Naive thymus-derived CD8-positive, alpha-beta T cell (primary cell): ENCODE data around the gene TTC39B. TPM values are rescaled to one million over a fixed set of nuclear protein-coding genes. Genes with fewer than 3 reads are reported as not detected.

Source experiments
- ATAC-seq, 2 donors: fragments of 150-1000 bp; cut with Tn5 transposase in 1 of 2; sonication (Bioruptor Pico), chemical (Tn5 transposase) in 1 of 2; 1 replicate in 1 of 2; 2 replicates in 1 of 2; pipeline ENCODE4 v1.10.0; 2021; ENCODE audit warnings: mild to moderate bottlenecking in 2 of 2, moderate library complexity in 2 of 2
- POLR2A ChIA-PET: fragments of 350-600 bp; sonication (Branson Sonifier 250); formaldehyde crosslinking; loops from one replicate; lab custom pipeline; 2021; ENCODE audit warnings: antibody characterized with exemption; lab: Charles Lee
- DNase-seq, 10 donors: peaks; one replicate each; pipeline versions ENCODE4 v3.0.0 to v3.0.0-alpha.2; 2020 to 2022
- H3K27ac Mint-ChIP-seq, 10 donors: one replicate each; pipeline ENCODE4 v1.8.0; 2020 to 2022; ENCODE audit warnings: mild to moderate bottlenecking in 10 of 10, mixed read lengths in 10 of 10, moderate library complexity in 4 of 10, inconsistent platforms in 1 of 10
- H3K27me3 Mint-ChIP-seq, 5 donors: one replicate each; pipeline ENCODE4 v1.8.0; 2021 to 2022; ENCODE audit warnings: mixed read lengths in 5 of 5
- H3K36me3 Mint-ChIP-seq, 3 donors: one replicate each; pipeline ENCODE4 v1.8.0; 2020 to 2022; ENCODE audit warnings: mixed read lengths in 3 of 3, mild to moderate bottlenecking in 2 of 3, inconsistent platforms in 1 of 3
- H3K4me1 Mint-ChIP-seq, 4 donors: one replicate each; pipeline ENCODE4 v1.8.0; 2021 to 2022; ENCODE audit warnings: mixed read lengths in 4 of 4
- H3K4me3 Mint-ChIP-seq, 10 donors: one replicate each; pipeline ENCODE4 v1.8.0; 2020 to 2022; ENCODE audit warnings: mild to moderate bottlenecking in 10 of 10, mixed read lengths in 10 of 10, moderate library complexity in 6 of 10, inconsistent platforms in 1 of 10
- H3K9me3 Mint-ChIP-seq, 9 donors: one replicate each; pipeline ENCODE4 v1.8.0; 2020 to 2022; ENCODE audit warnings: mixed read lengths in 9 of 9, mild to moderate bottlenecking in 3 of 9, inconsistent platforms in 1 of 9, moderate library complexity in 1 of 9
- polyA plus RNA-seq, 3 donors: library from polyadenylated mRNA; unstranded; fragments of 300-500 nt; fragmentation: Illumina TruSeq; gene quantifications; one replicate each; pipeline ENCODE4 v1.2.3, GENCODE V29; 2021
- total RNA-seq, 8 experiments: library from RNA in 2 of 8; stranded (reverse) in 2 of 8; gene quantifications; one replicate each; pipeline ENCODE4 v1.2.3 and lab custom pipeline; 2021 to 2026

TTC39B gene
- total RNA-seq (10 to 100 TPM; 43.9 to 44.8 TPM), polyA plus RNA-seq (10 to 100 TPM in 2 of 3 donors, 1 to 10 TPM in 1; 4.5 to 13.0 (median 10.1) TPM), total RNA-seq (lab: John Stamatoyannopoulos, UW) (23.0 to 122 (median 108) reads per million in 6 experiments)

DNA sequence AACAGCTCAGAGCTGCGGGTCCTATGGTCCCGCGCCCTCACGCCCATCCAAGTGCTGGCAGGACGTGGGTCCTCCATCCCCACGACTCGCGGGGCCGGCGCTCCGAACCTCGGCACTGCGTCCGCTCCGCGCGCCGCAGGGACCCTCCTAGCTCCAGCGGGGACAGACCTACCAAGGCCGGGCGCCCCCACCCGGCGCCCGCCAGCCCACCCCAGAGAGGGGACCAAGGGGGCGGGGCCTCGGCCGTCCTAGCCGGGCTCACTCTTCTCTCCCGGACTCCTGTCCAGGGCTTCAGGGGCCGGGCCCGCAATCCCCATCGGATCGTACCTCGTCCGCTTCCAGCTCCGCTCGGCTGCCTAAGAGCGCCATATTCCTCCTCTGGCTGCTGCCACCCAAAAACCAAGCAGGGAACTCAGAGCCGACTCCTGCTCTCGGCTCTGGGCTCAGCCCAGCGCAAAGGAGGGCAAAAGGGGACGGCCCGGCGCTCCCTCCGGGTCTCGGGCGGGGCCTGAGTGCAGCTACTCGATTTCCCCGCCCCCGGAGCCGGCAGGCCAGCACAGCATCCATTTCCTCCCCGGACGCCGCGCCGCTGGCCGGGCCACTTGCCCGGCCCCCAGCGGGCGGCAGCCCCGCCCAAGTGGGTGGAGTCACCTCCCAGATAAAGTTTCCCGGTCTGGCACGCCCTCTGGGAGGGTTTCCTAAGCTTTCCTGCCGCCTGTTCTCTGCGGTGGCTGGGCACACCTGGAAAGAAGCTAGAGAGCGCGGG, at the start of gene TTC39B:
TTC39B (minus strand) TSS at position 460 of the 766 bp plus-strand sequence; CDS start at position 369, 91 bp downstream.
- H3K9me3 Mint-ChIP-seq, result no peaks in the 10 kb centered on the region
- peak; percentile 68 to 77 for ATAC-seq
- peak within 1 kb of the TSS; percentile 95 to 100 (median 97) for H3K4me3 Mint-ChIP-seq
- peak; percentile 44 to 82 (median 64) for DNase-seq
- POLR2A ChIA-PET, result interaction anchor here (0.6 to 8.9 kb wide), 11 partner anchors 11 to 205 kb away, joined by 3 to 129 read pairs (median 3); partner anchors contain the start of genes PSIP1 and SNAPC3
- H3K4me1 Mint-ChIP-seq, result peaks cover 21 to 64% (median 62%) of the 10 kb centered on the region in 4 donors
- peak within 1 kb of the TSS; percentile 90 to 97 (median 96) for H3K27ac Mint-ChIP-seq
- H3K36me3 Mint-ChIP-seq, result peaks cover 0 to 4% (median 0%) of the 10 kb centered on the region in 3 donors
- no peaks in the 10 kb centered on the region for H3K27me3 Mint-ChIP-seq

DNA sequence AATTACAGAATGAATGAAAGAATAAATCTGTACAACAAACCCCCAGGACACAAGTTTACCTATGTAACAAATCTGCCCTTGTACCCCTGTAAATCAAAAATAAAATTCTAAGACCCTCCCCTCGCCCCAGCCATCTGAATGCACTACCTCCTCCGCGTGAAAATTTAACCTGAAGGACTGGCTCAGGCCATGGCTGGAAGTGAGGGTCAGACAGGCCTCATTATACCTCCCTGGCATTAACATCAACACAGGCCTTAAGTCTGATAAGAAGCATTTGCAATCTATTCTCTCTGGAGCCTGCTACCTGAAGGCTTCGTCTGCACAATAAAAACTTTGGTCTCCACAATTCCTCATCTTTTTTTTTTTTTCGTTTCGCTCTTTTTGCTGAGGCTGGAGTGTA, 48.7 kb upstream of the TTC39B start:
- Mint-ChIP-seq H3K9me3 (no peaks in the 10 kb centered on the region), H3K4me1 (peaks cover 13 to 37% (median 33%) of the 10 kb centered on the region in 4 donors), H3K27ac (peak overlapping the region in 4 of 10 donors; percentile 34 to 82 (median 62)), H3K27me3 (no peaks in the 10 kb centered on the region), H3K4me3 (no peak overlapping the region), H3K36me3 (no peaks in the 10 kb centered on the region)
- no peak for ATAC-seq
- no peak for DNase-seq
- POLR2A ChIA-PET, result interaction anchor here (0.8 to 1.3 kb wide), 2 partner anchors 45 to 155 kb away, joined by 3 read pairs; partner anchors contain the start of gene PSIP1

DNA sequence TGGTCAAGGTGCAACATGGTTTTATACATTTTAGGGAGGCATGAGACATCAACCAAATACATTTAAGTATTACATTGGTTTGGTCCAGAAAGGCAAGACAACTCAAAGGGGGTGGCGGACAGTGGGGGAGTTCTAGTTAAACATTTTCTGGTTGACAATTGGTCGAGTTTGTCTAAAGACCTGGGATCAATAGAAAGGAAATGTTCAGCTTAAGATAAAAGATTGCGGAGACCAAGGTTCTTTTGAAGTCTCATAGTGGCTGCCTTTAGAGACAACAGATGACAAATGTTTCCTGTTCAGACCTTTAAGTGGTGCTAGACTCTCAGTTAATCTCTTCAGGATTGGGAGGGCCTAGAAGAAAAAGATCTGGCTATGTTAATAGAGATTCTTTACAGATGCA, 47.7 kb upstream of the TTC39B start:
- H3K27ac Mint-ChIP-seq, result peak overlapping the region in 9 of 10 donors; percentile 5 to 90 (median 60)
- no peaks in the 10 kb centered on the region for H3K9me3 Mint-ChIP-seq
- DNase-seq, result peak in 5 of 10 donors; percentile 19 to 68 (median 47)
- ATAC-seq, result peak; percentile 41 to 67
- POLR2A ChIA-PET, result interaction anchor here (1.2 to 1.3 kb wide), 2 partner anchors 44 to 55 kb away, joined by 3 read pairs; no protein-coding TSS in a partner anchor
- no peaks in the 10 kb centered on the region for H3K27me3 Mint-ChIP-seq
- H3K36me3 Mint-ChIP-seq, result no peaks in the 10 kb centered on the region
- H3K4me3 Mint-ChIP-seq, result peak overlapping the region in 6 of 10 donors; percentile 14 to 49 (median 24)
- H3K4me1 Mint-ChIP-seq, result peaks cover 13 to 46% (median 40%) of the 10 kb centered on the region in 4 donors

DNA sequence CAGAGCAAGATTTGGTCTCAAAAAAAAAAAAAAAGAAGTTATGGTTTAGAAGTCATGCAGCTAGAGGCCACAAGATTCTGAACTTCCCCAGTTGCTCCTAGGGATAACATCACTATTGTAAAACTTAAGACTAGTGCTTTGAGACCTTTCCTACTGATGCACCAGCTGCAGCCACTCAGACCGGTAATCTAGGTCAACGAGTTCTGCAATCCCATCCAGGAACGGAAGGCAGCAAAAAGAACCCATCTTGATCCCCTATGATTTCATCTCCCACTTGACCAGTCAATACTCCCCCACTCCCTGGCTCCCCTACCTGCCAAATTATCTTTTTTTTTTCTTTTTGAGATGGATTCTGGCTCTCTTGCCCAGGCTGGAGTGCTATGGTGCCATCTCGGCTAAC, 46.9 kb upstream of the TTC39B start:
- Mint-ChIP-seq H3K4me3 (no peak overlapping the region), H3K27me3 (no peaks in the 10 kb centered on the region), H3K36me3 (no peaks in the 10 kb centered on the region), H3K9me3 (no peaks in the 10 kb centered on the region), H3K27ac (peak overlapping the region in 1 of 10 donors; percentile 68), H3K4me1 (peaks cover 13 to 47% (median 41%) of the 10 kb centered on the region in 4 donors)
- no peak for DNase-seq
- no peak for ATAC-seq
- POLR2A ChIA-PET, result interaction anchor here (0.6 to 1.2 kb wide), 4 partner anchors 28 to 189 kb away, joined by 3 to 4 read pairs (median 3); partner anchors contain the start of gene PSIP1

DNA sequence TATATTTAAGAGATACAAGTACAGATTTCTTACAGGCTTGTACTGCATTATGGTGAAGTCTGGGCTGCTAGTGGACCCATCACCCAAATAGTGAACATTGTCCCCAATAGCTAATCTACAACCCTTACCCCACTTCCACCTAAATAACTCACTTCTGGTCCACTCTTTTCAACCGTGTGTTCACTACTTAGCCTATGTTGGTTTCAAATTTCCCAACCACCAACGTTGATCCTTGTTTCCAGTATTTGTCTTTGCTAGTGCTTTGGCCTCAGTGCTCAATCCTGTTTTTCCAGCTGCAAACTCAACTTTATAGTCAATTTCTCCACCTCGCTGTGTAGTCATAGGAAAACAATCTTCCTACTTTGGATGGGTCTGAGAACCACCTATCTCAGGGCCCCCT, 45.3 kb upstream of the TTC39B start:
- H3K27ac Mint-ChIP-seq, result peak overlapping the region in 4 of 10 donors; percentile 16 to 64 (median 46)
- POLR2A ChIA-PET, result interaction anchor here (1.1 kb wide), 2 partner anchors 42 to 45 kb away, joined by 3 read pairs; partner anchors contain the start of gene TTC39B

DNA sequence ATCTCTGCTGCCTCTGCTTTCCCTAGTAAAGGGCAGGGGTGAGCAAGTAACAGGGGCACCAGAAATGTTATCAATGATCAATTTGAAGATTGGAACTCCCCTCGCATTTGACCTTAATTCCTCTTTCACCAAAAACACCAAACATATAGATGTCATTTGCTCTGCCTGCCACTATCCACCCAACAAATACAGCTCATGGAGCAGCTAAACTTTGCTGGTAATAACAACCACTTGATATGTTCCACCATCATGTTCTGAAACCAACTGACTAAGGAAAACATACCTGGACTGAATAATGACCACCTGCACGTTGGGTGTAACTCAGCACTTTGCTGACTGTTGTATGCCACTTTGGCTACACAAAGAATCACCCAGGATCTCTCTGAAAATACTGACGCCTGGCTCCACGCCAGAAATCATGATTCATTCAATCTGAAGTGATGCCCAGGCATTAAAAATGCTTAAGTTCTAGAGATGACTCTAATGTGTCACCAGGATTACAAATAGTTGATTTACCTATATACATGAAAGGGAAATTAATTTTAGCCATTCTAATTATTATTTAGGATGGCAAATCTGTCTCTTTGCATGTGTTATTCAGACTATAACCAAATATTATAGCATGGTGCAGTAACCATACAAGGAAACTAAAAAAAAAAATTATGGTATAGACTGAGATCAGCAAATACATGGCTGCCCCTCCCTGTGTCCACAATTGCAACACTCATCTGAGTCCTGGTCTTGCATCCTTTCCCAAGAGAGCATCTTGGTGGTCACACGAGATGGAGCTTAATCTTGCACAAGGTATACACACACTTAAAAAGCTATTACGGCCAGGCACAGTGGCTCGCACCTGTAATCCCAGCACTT, 43.1 kb upstream of the TTC39B start:
- DNase-seq (peak in 1 of 10 donors; percentile 16), ATAC-seq (no peak)
- H3K4me1 Mint-ChIP-seq, result peaks cover 11 to 30% (median 25%) of the 10 kb centered on the region in 4 donors
- H3K36me3 Mint-ChIP-seq, result no peaks in the 10 kb centered on the region
- peak overlapping the region in 1 of 10 donors; percentile 41 for H3K4me3 Mint-ChIP-seq
- H3K27me3 Mint-ChIP-seq, result no peaks in the 10 kb centered on the region
- peak overlapping the region in 3 of 10 donors; percentile 8 to 63 (median 29) for H3K27ac Mint-ChIP-seq
- POLR2A ChIA-PET, result interaction anchor here (0.5 to 1.0 kb wide), 5 partner anchors 43 to 196 kb away, joined by 3 to 5 read pairs (median 4); partner anchors contain the start of genes PSIP1 and TTC39B
- H3K9me3 Mint-ChIP-seq, result no peaks in the 10 kb centered on the region

More for the DNA sequence above, 45.3 kb upstream of the TTC39B start:
- no peaks in the 10 kb centered on the region for H3K9me3 Mint-ChIP-seq
- H3K27me3 Mint-ChIP-seq, result no peaks in the 10 kb centered on the region
- H3K4me1 Mint-ChIP-seq, result peaks cover 13 to 47% (median 39%) of the 10 kb centered on the region in 4 donors
- no peak for DNase-seq
- ATAC-seq, result no peak
- no peaks in the 10 kb centered on the region for H3K36me3 Mint-ChIP-seq
- no peak overlapping the region for H3K4me3 Mint-ChIP-seq

DNA sequence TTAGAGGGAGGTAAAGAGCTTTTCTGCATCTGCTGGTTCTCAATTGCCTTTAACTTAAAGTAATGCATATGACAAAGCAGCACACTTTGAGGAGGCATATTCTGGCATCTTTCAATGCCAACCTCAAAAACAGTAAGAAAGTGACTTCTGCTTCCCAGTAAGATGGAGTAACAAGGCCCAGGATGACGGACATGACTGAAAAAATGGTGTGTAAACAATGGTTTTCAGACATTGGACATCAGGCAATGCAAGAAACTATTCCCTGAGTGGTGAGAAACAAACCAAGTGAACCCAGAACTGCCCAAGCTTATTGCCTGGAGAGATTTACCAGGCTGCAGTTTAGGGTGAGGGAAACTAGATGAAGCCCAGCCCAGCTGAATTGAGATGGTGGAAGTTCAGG, 39.8 kb upstream of the TTC39B start:
- no peak for DNase-seq
- Mint-ChIP-seq H3K4me1 (peaks cover 4 to 16% (median 15%) of the 10 kb centered on the region in 4 donors), H3K27ac (peak overlapping the region in 2 of 10 donors; percentile 10 to 50), H3K9me3 (no peaks in the 10 kb centered on the region), H3K4me3 (no peak overlapping the region), H3K27me3 (peaks cover 0 to 3% (median 0%) of the 10 kb centered on the region in 5 donors), H3K36me3 (no peaks in the 10 kb centered on the region)
- ATAC-seq, result no peak
- POLR2A ChIA-PET, result interaction anchor here (0.7 kb wide), 1 partner anchor 14 kb away, joined by 4 read pairs; no protein-coding TSS in a partner anchor

DNA sequence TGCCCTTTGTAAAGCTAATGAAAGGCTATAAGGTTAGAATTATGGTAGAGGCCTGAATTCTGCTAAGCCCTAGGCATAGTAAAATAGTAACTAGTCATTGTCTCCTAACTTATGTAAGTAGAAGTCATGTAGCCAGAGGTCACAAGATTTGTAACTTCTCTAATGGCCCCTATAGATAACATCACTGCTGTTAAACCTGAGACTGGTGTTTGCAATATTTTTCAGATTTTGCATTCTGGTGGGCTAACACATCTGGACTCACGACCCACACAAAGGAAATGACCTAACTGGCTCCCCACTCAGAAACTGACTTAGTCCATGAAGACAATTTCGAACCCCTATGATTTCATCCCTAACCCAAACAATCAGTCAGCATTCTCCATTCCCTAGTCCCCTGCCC, 37.2 kb upstream of the TTC39B start:
- DNase-seq (no peak), ATAC-seq (no peak)
- peaks cover 0 to 4% (median 1%) of the 10 kb centered on the region in 5 donors for H3K27me3 Mint-ChIP-seq
- no peak overlapping the region for H3K27ac Mint-ChIP-seq
- H3K4me1 Mint-ChIP-seq, result peaks cover 0 to 2% (median under 1%) of the 10 kb centered on the region in 4 donors
- H3K36me3 Mint-ChIP-seq, result no peaks in the 10 kb centered on the region
- no peak overlapping the region for H3K4me3 Mint-ChIP-seq
- POLR2A ChIA-PET, result no interaction called here
- peaks cover 0 to 3% (median 0%) of the 10 kb centered on the region in 9 donors for H3K9me3 Mint-ChIP-seq

DNA sequence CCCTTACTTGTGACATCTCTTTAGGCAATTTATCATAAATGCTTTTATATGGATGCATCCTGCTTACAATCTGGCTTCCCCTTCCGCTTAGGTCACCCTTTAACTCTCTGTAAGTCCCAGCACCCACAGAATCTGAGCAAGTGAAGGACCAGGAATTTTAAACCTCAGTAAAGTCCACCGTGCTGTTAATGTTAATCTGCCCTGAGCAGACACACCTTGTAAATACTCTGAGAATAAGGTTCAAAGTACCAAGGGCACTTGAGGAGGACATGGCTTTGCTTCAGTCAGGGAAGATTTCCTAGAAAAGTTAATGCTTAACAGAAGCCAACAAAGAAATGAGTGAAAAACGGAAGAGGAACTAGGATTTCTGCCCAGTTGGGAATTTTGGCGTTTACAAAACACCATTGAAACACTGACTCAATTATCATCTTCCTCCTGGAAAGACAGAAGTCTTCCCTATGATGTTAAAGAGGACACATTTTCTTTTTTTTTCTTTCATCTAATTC, 26.4 kb upstream of the TTC39B start:
- H3K4me1 Mint-ChIP-seq, result peaks cover 0 to 6% (median 3%) of the 10 kb centered on the region in 4 donors
- DNase-seq, result no peak
- no peaks in the 10 kb centered on the region for H3K36me3 Mint-ChIP-seq
- H3K4me3 Mint-ChIP-seq, result no peak overlapping the region
- H3K27ac Mint-ChIP-seq, result peak overlapping the region in 2 of 10 donors; percentile 8 to 9
- H3K9me3 Mint-ChIP-seq, result peaks cover 0 to 4% (median 0%) of the 10 kb centered on the region in 9 donors
- peaks cover 0 to 2% (median 0%) of the 10 kb centered on the region in 5 donors for H3K27me3 Mint-ChIP-seq
- POLR2A ChIA-PET, result interaction anchor here (1.0 kb wide), 1 partner anchor 13 kb away, joined by 4 read pairs; no protein-coding TSS in a partner anchor
- ATAC-seq, result no peak

DNA sequence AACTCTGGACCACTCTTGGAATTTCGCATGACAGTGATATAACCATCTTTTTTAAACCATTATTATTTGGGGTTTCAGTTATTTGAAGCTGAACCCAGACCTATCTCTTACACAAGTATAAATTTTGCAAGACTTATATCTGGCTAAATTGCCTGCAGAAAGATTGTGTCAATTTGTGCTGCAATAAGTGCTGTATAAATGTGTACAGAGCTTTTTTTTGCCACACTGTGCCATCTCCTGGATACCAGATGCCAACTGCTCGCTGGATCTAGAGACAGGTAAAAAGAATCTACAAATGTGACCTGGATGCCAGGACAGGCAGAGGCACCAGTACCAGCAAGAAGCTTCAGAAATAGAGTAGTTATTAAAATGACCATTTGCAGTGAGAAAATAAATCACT, 25.9 kb upstream of the TTC39B start:
- POLR2A ChIA-PET, result interaction anchor here (0.6 to 1.0 kb wide), 2 partner anchors 14 to 45 kb away, joined by 3 to 4 read pairs; no protein-coding TSS in a partner anchor
- ATAC-seq, result no peak
- peaks cover 0 to 4% (median 0%) of the 10 kb centered on the region in 9 donors for H3K9me3 Mint-ChIP-seq
- no peak overlapping the region for H3K4me3 Mint-ChIP-seq
- peaks cover 0 to 2% (median 0%) of the 10 kb centered on the region in 5 donors for H3K27me3 Mint-ChIP-seq
- no peaks in the 10 kb centered on the region for H3K36me3 Mint-ChIP-seq
- peaks cover 0 to 6% (median 4%) of the 10 kb centered on the region in 4 donors for H3K4me1 Mint-ChIP-seq
- H3K27ac Mint-ChIP-seq, result peak overlapping the region in 1 of 10 donors; percentile 8
- DNase-seq, result no peak

DNA sequence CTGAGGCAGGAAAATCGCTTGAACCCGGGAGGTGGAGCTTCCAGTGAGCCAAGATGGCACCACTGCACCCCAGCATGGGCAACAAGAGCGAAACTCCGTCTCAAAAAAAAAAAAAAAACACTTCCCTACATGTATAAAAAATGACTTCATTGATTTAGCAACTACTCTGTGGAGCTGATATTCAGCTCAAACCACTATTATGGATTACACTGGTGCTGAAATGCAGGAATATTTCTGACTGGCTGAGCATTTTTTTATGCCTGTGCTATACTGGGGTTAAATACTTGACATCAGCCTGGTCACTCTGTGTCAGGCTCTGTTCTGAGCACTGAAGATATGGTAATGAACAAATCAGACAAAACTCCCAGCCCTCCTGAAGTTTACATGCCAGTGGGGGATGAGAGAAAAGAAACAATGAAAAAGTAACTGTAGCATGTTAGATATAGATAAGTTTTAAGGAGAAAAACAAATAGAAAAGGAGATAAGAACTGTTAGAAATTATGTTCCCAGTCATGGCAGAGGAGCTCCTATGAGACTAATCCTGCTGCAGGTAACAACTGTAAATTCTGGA, 22.6 kb upstream of the TTC39B start:
- H3K4me1 Mint-ChIP-seq, result peaks cover 0 to 5% (median 2%) of the 10 kb centered on the region in 4 donors
- peaks cover 0 to 2% (median 0%) of the 10 kb centered on the region in 5 donors for H3K27me3 Mint-ChIP-seq
- no peaks in the 10 kb centered on the region for H3K36me3 Mint-ChIP-seq
- POLR2A ChIA-PET, result interaction anchor here (0.7 to 0.9 kb wide), 3 partner anchors 8 to 1122 kb away, joined by 3 to 5 read pairs (median 4); no protein-coding TSS in a partner anchor
- ATAC-seq (no peak), DNase-seq (no peak)
- no peak overlapping the region for H3K27ac Mint-ChIP-seq
- H3K9me3 Mint-ChIP-seq, result peaks cover 0 to 4% (median 2%) of the 10 kb centered on the region in 9 donors
- H3K4me3 Mint-ChIP-seq, result no peak overlapping the region
